Fibroblast of peridontal ligament (primary cell): ENCODE results near the gene TCF3.
"Not testable (repeated sequence)": the region's sequence is repeated elsewhere in the genome, so short reads cannot be mapped to it uniquely, and the experiment has no call there.

Experiments
- DNase-seq: peaks from one replicate; pipeline ENCODE4 v3.0.0-alpha.2; 2010; ENCODE audit errors: extremely low read depth

The TCF3 gene

DNA sequence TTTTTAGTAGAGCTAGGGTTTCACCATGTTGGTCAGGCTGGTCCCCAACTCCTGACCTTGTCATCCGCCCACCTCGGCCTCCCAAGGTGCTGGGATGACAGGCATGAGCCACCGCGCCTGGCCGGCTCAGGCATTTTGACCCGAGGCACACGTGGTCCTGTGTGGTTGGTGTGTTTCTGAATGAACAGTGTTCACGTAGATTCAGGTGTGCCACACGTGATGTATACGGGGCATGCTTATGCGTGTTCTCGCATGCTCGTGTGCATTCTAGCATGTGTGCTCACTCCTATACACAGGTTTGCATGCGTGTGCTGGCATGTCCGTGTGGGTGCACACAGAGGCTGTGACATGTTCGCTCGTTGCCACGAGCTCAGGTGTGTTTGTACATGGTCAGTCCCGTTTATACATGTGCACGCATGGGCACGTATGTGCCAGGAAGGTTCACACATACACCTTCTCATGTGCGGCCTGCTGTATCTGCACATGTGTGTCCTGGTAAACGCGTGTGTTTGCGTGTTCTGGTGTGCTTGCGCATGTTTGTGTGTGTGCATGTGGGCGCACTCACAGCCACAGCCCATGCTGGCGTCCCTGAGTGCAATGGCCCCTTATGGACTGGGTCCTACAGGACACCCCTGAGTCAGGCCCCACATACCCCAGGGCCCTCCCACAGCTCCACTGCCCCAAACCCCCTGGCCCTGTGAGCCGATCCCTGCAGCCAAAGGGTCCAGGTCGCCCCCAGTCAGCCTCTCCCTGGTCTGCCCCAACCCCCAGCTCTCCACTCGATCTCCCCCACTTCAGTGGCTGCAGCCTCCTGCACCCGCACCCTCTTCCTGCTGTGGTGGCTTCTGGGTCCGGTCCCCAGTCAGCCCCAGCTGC, 20.6 kb upstream of the TCF3 start:
- no peak for DNase-seq

DNA sequence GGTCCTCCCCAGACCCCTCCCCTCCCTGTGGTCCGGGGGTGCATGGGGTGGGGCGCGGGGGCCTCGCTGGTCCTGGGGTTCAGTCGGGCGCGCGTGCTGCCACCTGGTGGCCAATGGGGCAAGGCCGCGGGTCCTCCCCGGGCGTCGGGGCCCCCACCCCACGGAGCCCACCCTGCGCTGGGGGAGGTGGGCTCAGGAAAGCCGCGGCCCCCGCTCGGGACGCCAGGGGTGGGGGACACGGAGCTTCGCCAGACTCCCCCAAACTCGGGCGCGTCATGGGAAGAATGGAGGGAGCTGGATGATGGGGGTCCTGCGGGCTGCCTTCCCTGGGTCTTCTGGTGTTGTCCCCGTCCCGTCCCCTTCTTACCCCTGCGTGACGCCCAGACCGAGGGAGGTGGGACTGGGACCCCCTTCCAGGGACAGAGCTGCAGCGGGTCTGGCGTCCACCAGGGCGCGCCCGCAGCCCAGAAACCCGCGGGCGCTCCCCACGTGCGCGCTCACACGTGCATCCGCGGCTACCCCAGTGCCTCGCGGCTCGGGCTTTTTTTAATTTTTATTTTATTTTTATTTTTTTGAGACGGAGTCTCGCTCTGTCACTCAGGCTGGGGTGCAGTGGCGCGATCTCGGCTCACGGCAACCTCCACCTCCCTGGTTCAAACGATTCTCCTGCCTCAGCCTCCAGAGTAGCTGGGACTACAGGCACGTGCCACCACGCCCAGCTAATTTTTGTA, 19.8 kb upstream of the TCF3 start:
- DNase-seq, result peak; percentile 21

GRCh38 chr19:1671716-1672037, 19.3 kb upstream of the TCF3 start:
- DNase-seq, result no peak

DNA sequence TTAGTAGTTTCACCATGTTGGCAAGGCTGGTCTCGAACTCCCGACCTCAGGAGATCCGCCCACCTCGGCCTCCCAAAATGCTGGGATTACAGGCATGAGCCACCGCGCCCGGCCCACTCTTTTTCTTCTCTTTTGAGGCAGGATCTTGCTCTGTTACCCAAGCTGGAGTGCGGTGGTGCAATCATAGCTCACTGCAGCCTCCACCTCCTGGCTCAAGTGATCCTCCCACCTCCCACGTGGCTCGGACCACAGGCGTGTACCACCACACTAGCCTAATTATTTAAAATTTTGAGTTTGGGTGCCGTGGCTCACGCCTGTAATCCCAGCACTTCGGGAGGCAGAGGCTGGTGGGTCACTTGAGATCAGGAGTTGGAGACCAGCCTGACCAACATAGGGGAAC, 18.3 kb upstream of the TCF3 start:
- not testable (repeated sequence) for DNase-seq

GRCh38 chr19:1668486-1669270, 16.3 kb upstream of the TCF3 start:
- peak; percentile 9 for DNase-seq

DNA sequence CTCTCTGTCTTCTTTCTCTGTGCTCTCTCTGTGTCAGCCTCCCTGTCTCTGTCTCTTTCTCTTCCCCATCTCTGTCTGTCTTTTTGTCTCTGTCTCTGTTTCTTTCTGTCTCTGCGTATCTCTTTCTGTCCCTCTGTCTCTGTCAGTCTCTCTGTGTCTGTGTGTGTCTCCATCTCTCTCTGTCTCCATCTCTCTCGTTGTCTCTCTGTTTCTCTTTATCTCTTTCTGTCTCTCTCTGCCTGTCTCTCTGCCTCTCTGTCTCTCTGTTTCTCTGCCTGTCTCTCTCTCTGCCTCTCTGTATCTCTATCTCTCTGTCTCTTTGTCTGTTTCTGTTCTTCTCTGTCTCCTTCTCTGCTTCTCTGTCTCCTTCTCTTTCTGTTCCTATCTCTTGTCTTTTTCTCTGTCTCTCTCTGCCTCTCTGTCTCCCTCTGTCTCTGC, 15.7 kb upstream of the TCF3 start:
- DNase-seq, result no peak

DNA sequence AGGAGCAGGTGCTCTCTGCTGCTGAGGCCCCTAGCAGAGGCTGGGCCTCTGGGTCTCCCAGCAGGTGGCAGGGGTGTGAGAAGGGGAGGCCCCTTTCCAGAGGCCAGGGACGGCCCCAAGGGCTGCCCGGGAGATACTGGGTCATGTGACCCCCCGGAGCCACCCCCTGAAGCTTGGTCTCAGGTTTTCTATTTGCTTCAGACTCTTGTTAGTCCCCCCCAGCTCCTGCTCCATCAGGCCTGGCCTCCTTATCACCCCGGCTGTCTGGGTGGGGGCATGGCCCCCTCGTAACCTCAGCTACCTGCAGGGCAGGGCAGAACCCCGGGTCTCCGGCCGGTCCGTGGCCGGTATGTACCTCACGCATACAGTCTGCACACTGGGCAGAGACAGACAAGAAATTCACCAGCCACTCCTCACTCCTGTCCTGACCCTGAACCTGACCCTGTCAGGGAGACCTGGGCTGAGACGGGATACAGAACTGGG, 13.2 kb upstream of the TCF3 start:
- DNase-seq, result no peak

DNA sequence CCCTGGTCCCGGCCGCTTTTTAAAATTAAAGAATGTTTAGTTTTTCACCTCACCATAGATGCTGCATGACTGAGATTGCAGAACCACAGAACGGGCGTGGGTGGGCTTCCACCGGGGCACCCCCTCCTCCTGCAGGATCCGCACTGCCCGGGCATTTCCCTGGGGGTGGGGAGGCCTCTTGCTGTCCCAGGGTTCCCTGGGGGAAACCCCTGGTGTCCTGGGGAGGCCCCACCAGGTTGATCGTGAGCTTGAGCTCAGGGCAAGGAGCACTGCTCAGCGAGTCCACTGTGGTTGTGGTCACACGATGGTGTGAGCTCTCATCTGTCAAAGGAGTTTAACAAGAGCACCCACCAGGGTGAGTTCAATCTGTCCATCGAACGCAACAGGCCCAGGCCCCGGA, 11.4 kb upstream of the TCF3 start:
- DNase-seq, result no peak

- not testable (repeated sequence) for DNase-seq
Observed at GRCh38 chr19:1663227-1663626, 10.8 kb upstream of the TCF3 start.

DNA sequence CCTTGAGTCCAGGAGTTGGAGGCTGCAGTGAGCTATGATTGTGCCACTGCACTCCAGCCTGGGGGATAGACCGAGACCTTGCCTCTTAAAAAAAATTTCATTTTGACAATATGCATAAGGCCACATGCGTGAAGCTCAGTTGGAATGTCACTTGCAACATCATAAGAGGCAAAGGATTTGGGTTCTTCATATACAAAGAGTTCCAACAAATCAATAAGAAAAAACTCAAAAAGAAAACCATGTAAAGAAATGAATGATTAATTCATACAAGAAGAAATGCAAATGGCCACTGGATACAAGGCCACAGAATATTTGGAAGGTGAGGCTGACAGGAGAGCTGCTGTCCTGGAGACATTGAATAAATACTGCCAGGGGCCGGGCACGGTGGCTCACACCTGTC, 9.6 kb upstream of the TCF3 start:
- no peak for DNase-seq

DNA sequence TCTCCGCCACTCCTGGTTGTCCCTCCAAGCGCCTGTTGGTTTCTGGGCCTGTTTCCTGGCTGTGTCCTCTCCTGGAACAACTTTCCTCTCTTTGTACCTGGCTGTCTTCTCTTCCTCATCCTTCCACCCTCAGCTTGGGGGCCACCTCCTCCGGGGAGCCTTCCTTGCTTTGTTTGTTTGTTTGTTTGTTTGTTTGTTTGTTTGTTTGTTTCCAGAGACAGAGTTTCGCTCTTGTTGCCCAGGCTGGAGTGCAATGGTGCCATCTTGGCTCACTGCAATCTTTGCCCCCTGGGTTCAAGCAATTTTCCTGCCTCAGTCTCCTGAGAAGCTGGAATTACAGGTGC, 6.6 kb upstream of the TCF3 start:
- DNase-seq, result no peak

DNA sequence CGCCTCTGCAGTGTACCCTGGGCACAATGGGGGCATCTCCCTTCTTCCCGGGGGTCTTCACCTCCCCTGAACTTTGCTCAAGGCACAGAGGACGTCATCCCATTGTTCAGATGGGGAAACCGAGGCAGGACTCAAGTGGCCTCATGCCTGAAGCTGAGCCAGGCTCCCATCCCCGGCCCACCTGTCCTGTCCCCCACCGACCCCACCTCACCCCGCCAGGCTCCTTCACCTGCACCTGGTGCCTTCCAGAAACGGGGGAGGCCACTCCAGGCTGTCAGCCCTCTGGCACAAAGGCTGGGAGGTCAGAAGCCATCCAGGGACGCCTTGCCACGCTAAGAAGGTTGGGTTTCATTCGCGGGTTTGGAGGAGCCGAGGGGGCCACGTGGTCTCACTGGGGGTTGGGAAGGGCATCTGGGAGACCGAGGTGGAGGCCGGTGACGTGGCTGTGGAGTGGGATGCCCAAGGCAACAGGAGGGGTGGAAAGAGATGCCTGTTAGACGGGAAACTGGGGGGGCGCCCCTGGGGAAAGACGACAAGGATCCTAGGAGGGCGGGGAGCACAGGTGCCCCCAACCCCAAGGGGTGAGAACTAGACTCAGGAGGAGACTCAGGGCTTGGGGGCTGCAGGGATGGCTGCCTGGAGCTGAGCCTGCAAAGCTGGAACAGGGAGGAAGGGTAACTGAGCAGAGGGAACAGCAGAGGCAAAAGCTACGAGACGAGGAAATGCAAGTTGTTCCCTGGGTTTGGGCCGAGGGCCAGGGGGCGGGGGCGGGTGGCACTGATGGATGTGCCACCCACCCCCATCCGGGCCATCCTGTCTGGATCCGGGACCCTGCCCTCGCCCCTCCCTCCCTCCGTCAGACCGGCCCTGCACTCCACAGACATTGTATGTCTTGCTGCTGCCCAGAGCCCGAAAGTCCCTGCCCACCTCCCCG, 6.0 kb upstream of the TCF3 start:
- DNase-seq, result no peak

DNA sequence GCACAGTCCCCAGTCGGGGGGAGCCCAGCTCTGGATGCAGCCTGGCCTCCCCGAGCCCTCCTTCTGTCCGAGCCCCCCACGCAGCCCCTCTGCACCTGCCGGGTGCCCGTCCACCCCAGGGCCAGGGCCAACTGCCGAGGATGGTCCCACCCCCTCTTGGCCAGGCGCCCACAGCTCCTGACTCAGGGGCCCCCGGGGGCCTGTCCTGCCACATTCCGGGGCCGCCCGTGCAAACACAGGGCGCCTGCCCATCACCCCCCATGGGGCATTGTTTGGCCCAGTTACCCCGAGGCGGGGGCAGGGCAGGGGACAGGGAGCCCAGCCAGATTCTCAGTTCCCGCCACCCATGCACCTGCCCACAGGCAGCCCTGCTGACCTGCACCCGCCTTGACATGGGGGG, 5.3 kb upstream of the TCF3 start:
- no peak for DNase-seq

- no peak for DNase-seq
Observed at GRCh38 chr19:1656988-1657536, 4.6 kb upstream of the TCF3 start.

DNA sequence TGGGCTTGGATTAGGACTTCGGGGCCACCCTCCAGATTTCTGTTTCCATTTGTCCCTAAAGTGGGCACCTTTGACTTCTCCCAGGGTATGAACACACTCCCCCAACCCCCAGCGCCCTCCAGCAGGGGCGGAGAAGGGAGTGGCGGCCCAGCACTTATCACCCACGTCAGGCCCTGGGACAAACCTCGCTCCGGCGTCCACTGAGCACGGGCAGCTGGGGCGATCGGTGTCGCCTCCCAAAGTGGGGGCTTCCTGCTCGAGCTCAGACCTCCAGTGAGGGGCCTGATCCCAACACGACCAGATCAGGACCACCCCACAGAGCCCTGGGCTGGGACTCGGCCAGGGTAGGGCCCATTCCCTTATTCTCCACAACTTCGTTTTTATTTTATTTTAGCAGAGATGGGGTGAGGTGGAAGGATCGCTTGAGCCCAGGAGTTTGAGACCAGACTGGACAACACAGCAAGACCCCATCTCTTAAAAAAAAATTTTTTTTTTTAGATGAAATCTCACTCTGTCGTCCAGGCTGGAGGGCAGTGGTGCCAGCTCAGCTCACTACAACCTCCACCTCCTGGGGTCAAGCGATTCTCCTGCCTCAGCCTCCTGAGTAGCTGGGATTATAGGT, 3.7 kb upstream of the TCF3 start:
- DNase-seq, result no peak

DNA sequence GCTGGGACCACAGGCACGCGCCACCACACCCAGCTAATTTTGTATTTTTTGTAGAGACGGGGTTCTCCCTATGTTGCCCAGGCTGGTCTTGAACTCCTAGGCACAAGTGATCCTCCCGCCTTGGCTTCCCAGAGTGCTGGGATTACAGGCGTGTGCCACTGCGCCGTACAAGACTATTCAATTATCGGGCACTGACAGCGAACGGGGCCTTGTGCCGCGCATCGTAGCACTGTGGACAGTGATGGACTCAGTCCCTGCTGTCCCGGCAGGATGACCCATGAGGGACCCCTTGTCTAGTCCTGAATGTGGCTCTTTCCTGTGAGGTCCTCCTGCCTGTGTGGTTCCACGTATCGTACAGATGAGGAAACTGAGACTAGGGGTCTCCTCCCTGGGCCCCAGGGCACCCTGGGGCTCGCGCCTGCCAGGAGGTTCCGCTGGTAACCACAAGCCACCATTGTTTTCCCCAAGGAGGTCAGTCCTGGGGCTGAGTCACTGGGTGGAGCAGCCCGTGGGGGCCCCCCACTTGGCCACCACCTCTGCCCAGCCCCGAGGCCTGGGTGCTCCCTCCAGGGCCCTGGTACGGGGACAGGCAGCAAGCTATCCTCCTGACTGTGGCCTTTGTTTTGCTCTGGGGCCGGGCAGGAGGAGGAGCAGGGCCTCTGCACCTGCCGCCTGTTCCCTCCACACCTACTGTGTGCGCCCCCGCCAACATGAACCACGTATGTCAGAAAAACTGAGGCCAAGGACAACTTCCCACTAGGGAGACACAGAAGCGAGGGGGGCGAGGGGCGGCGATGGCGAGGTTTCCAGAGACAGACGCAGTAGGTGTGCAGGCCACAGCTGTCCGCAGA, 2.9 kb upstream of the TCF3 start:
- no peak for DNase-seq

DNA sequence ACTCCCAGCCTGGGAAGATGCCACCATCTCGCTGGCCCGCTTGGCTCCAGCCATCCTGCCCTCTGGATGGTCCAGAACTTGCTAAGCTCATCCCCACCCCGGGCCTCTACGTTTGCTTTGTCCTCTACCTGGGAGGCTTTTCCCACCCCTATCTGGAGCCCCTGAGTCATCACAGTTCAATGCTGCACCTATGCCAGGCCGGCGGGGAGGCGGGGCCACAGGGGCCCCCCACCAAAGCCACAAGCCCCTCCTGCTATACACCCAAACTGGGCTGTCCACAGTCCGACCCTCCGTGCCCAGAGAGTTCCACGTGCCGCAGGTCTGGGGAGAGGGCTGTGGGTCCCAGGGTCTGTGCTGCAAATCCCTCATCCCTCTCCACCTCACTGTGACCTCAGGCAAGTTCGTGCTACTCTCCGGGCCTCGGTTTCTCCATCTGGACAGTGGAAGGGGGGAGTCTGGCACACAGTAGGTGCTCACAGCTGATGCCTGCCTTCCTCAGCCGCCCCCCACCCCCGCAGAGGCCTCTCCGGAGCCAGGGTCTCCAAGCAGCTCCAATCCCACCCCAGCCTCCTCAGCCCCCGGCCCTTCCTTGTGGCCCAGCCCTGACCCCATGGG, 1.9 kb upstream of the TCF3 start:
- no peak for DNase-seq

DNA sequence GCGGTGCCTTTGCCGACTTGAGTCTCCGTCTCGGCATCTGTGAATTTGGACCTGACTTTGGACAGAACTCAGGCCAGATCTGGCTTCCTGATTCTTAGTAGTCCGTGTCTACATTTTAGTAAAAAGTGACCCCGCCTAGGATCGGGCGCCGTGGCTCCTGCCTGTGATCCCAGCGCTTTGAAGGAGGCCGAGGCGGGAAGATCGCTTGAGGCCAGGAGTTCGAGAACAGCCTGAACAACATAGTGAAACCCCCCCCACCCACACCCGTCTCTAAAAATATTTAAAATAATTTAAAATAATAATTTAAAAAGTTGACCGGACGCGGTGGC, 849 bp upstream of the TCF3 start:
- no peak for DNase-seq

GRCh38 chr19:1651568-1652291, 685 bp downstream of the TCF3 start:
- peak; percentile 9 for DNase-seq
